Activated B cell treated with CpG ODN at 0.5 μM for 24 hours (primary cell): ENCODE results near the gene SCPEP1. TPM values are rescaled to one million over a fixed set of nuclear protein-coding genes. Genes with fewer than 3 reads are reported as not detected.
A peak's percentile ranks its signal among the peaks of the same experiment; 100 is the strongest.

ENCODE experiments used
- ATAC-seq: fragments of 200-7000 bp; cut with Tn5 transposase; one replicate; pipeline ENCODE4 v1.10.0; 2021; ENCODE audit warnings: low read depth, mild to moderate bottlenecking, moderate library complexity
- CTCF ChIA-PET: fragments of 350-600 bp; sonication (Branson Sonifier 250); formaldehyde crosslinking; loops from one replicate; lab custom pipeline; 2021; ENCODE audit warnings: antibody characterized with exemption; lab: Charles Lee
- POLR2A ChIA-PET: fragments of 350-600 bp; sonication (Branson Sonifier 250); formaldehyde crosslinking; loops from one replicate; lab custom pipeline; 2021; ENCODE audit warnings: antibody characterized with exemption; lab: Charles Lee
- DNase-seq: peaks from one replicate; pipeline ENCODE4 v3.0.0; 2022
- H3K27ac Mint-ChIP-seq: one replicate; pipeline ENCODE4 v1.8.0; 2020; ENCODE audit warnings: mixed read lengths
- H3K27me3 Mint-ChIP-seq: one replicate; pipeline ENCODE4 v1.8.0; 2021; ENCODE audit warnings: mixed read lengths
- H3K36me3 Mint-ChIP-seq: one replicate; pipeline ENCODE4 v1.8.0; 2021; ENCODE audit warnings: low read depth, mixed read lengths
- H3K4me1 Mint-ChIP-seq: one replicate; pipeline ENCODE4 v1.8.0; 2021; ENCODE audit warnings: mixed read lengths
- H3K4me3 Mint-ChIP-seq: one replicate; pipeline ENCODE4 v1.8.0; 2020; ENCODE audit warnings: mild to moderate bottlenecking, mixed read lengths
- H3K9me3 Mint-ChIP-seq: one replicate; pipeline ENCODE4 v1.8.0; 2020; ENCODE audit warnings: mixed read lengths
- intact Hi-C: fragments of 100-400 bp; cut with micrococcal nuclease; formaldehyde crosslinking; loops from one replicate; pipeline ENCODE4 v1.15.1; 2024
- total RNA-seq: library from RNA; stranded (reverse); gene quantifications from 2 replicates; pipeline ENCODE4 v1.2.3, GENCODE V29; 2022
- TF ChIP-seq, protein P1 (sequence below): fragments of 200-600 bp; IDR thresholded peaks from one replicate; pipeline ENCODE4 v1.8.0; 2022; ENCODE audit warnings: antibody characterized with exemption, mild to moderate bottlenecking

Gene SCPEP1
- total RNA-seq, 1 donor from 2014 or later = 35.2 TPM

DNA sequence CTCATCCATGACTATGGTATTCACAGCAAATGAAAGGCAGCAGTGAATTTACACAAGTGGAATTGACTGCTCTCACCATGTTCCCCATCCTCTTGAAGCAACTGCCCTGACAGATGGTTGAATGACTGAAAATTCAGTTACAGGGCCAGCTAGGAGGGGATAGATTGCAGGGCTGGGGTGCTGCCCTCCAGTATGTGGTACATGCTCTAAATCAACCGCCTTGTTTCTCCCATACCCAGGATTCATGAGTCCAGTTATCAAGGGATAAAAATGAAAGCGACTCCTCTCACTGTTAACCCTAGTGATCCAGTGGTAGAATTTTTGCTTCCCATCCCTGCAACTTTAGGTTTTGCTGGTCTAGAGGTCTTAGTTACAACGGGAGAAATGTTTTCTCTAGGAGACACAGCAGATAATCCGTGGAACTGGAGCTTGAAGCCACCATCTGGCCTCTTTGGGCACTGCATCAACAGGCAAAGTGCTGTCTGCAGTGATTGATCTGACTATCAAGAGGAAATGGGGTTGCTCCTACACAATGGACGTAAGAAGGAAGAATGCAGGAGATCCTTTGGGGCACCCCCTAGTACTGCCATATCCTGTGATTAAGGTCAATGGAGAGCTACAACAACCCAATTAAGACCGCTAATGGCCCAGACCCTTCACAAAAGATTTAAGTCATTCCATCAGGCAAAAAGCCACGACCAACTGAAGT lies 32.0 kb downstream of the SCPEP1 start:
- Mint-ChIP-seq H3K36me3 (peaks cover 7% of the 10 kb centered on the region), H3K27ac (peak overlapping the region; percentile 1), H3K4me1 (peaks cover 35% of the 10 kb centered on the region), H3K4me3 (peak overlapping the region; percentile 38), H3K9me3 (no peaks in the 10 kb centered on the region), H3K27me3 (no peaks in the 10 kb centered on the region)
- ChIA-PET POLR2A (no interaction called here), CTCF (interaction anchor here (0.5 to 2.1 kb wide), 3 partner anchors 12 to 22 kb away, joined by 3 to 5 read pairs (median 3); no protein-coding TSS in a partner anchor)
- DNase-seq (no peak), ATAC-seq (peak; percentile 85)
- TF ChIP-seq, protein P1, sequence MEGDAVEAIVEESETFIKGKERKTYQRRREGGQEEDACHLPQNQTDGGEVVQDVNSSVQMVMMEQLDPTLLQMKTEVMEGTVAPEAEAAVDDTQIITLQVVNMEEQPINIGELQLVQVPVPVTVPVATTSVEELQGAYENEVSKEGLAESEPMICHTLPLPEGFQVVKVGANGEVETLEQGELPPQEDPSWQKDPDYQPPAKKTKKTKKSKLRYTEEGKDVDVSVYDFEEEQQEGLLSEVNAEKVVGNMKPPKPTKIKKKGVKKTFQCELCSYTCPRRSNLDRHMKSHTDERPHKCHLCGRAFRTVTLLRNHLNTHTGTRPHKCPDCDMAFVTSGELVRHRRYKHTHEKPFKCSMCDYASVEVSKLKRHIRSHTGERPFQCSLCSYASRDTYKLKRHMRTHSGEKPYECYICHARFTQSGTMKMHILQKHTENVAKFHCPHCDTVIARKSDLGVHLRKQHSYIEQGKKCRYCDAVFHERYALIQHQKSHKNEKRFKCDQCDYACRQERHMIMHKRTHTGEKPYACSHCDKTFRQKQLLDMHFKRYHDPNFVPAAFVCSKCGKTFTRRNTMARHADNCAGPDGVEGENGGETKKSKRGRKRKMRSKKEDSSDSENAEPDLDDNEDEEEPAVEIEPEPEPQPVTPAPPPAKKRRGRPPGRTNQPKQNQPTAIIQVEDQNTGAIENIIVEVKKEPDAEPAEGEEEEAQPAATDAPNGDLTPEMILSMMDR = no peak
- intact Hi-C loops = loop anchor here (10.0 kb wide), 1 partner anchor 105 kb away; no protein-coding TSS in a partner anchor

DNA sequence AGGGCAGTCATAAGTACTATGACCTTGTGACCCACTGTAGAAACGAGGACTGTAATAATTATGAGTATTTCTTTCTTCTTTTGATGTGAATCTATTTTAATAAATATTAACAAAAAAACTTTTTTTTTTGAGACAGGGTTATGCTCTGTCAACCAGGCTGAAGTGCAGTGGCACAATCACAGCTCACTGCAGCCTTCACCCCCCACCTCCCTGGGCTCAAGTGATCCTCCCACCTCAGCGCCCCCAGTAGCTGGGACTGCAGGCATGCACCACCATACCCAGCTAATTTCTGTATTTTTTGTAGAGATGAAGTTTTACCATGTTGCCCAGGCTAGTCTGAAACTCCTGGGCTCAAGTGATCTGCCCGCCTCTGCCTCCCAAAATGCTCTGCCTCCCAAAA lies 32.6 kb downstream of the SCPEP1 start:
- H3K4me1 Mint-ChIP-seq = peaks cover 29% of the 10 kb centered on the region
- DNase-seq = no peak
- POLR2A ChIA-PET = no interaction called here
- no peak for ATAC-seq
- TF ChIP-seq, protein P1 = no peak
- no peaks in the 10 kb centered on the region for H3K9me3 Mint-ChIP-seq
- CTCF ChIA-PET = interaction anchor here (1.5 to 2.1 kb wide), 2 partner anchors 11 to 16 kb away, joined by 3 to 5 read pairs; no protein-coding TSS in a partner anchor
- intact Hi-C loops = no loop called here
- H3K27me3 Mint-ChIP-seq = no peaks in the 10 kb centered on the region
- H3K27ac Mint-ChIP-seq = no peak overlapping the region
- H3K4me3 Mint-ChIP-seq = peak overlapping the region; percentile 38
- peaks cover 4% of the 10 kb centered on the region for H3K36me3 Mint-ChIP-seq

DNA sequence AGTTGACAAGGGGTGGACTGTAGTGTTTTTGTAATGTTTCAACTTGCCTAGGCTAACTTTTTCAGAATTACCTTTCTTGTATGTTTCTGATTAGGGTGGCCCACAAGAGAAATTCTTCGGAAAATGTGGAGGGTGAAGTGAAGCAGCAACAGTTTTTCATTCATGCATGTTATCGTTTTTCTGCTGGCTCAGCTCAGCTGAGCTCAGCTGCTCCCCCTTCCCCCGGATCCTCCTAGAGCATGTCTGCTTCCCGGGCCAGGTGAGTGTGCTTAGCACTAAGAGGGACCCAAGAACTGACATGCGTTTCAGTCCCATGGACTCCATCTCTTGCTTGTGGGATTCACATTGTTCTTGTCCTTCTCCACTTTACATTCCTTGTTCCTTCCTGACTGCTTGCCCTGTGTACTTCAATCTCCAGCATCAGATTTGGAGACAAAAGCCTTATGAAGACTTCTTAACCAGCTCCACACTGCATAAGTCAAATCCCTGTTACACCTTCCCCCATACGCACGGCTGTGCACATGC lies 33.6 kb downstream of the SCPEP1 start:
- H3K27me3 Mint-ChIP-seq = no peaks in the 10 kb centered on the region
- CTCF ChIA-PET = interaction anchor here (1.5 kb wide), 1 partner anchor 10 kb away, joined by 3 read pairs; no protein-coding TSS in a partner anchor
- H3K9me3 Mint-ChIP-seq = no peaks in the 10 kb centered on the region
- no peak overlapping the region for H3K4me3 Mint-ChIP-seq
- ATAC-seq = no peak
- TF ChIP-seq, protein P1 = no peak
- no peak overlapping the region for H3K27ac Mint-ChIP-seq
- intact Hi-C loops = no loop called here
- H3K4me1 Mint-ChIP-seq = peaks cover 22% of the 10 kb centered on the region
- H3K36me3 Mint-ChIP-seq = peaks cover 4% of the 10 kb centered on the region
- no peak for DNase-seq
- POLR2A ChIA-PET = interaction anchor here (0.6 kb wide), 1 partner anchor 12 kb away, joined by 3 read pairs; no protein-coding TSS in a partner anchor

DNA sequence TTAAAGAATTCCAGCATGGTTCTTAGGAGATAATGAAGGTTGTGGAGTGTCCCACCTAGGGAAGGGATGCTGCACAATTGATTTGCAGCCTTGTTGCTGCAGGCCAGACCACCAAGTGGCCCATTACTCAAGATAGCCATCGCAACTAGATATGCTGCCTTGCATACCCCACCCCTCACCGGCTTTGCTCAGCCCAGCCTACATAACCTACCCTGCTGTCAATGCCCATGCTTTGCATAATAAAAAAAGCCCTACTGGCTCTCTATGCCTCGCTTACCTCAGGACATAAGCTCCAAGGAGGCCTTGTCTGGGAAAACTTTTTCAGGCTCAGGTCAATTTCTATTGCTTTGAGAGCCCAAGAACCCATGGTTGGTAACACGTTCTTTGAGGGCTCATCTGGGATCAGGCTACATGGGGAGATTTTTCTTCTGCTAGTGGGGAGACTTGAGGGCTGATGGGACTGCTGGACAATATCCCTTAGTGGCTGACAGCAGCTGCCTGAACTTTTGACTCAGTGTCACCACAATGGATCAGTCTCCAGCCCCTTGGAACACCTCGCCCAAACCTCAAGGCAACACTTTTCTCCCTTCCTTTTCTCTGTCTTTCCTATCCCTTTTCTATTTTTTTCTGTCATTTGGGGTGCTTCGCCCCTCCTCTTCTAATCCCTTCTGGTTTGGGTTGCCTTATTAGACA lies 38.3 kb downstream of the SCPEP1 start:
- H3K4me1 Mint-ChIP-seq = no peaks in the 10 kb centered on the region
- TF ChIP-seq, protein P1 = no peak
- no peak for ATAC-seq
- no peak overlapping the region for H3K4me3 Mint-ChIP-seq
- no peak for DNase-seq
- H3K27me3 Mint-ChIP-seq = no peaks in the 10 kb centered on the region
- intact Hi-C loops = no loop called here
- no peaks in the 10 kb centered on the region for H3K36me3 Mint-ChIP-seq
- CTCF ChIA-PET = interaction anchor here (1.4 kb wide), 1 partner anchor 10 kb away, joined by 4 read pairs; no protein-coding TSS in a partner anchor
- POLR2A ChIA-PET = no interaction called here
- no peaks in the 10 kb centered on the region for H3K9me3 Mint-ChIP-seq
- H3K27ac Mint-ChIP-seq = no peak overlapping the region

DNA sequence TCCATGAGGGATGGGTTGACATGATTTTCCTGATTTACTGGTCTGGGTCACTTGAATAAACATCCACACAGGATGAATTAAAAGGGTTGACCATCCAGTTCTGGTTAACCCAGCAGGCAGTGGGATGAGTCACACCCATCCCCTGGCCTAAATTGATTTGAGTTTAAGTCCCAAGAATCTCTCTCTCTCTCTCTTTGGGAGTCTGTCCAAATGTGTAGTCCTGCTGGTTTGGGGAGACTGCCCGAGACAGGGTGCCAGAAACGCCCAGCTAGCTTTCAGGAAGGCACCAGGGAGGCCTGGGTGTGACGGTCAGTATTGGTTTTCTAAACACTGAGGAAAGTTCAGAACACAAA lies 38.8 kb downstream of the SCPEP1 start:
- Mint-ChIP-seq H3K4me3 (no peak overlapping the region), H3K4me1 (no peaks in the 10 kb centered on the region), H3K27ac (no peak overlapping the region), H3K36me3 (no peaks in the 10 kb centered on the region), H3K27me3 (no peaks in the 10 kb centered on the region), H3K9me3 (no peaks in the 10 kb centered on the region)
- ChIA-PET CTCF (no interaction called here), POLR2A (no interaction called here)
- no peak for ATAC-seq
- DNase-seq = no peak
- intact Hi-C loops = no loop called here
- TF ChIP-seq, protein P1 = no peak
